ENCODE data around the gene GAPDHS.
A peak's percentile ranks its signal among the peaks of the same experiment; 100 is the strongest.

DNA sequence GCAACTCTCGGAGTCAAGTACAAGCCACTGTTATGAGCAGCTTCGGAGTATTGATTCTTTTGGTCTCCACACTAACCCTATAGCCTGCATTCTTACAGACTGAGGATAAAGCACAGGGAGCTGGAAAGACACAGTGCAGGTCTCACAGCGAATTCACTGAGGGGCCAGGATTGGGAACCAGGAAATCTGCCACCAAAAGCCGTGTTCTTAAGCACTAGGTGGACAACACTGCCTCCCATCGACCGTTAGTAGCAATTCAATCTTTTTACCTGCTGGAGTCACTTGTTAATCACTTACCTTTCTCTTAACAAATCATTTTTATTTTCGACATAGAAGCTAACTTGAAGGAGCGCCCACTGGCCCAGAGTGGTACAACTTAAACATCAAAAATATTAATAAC, 59.0 kb downstream of the GAPDHS start:
- TF ChIP-seq, protein P1, sequence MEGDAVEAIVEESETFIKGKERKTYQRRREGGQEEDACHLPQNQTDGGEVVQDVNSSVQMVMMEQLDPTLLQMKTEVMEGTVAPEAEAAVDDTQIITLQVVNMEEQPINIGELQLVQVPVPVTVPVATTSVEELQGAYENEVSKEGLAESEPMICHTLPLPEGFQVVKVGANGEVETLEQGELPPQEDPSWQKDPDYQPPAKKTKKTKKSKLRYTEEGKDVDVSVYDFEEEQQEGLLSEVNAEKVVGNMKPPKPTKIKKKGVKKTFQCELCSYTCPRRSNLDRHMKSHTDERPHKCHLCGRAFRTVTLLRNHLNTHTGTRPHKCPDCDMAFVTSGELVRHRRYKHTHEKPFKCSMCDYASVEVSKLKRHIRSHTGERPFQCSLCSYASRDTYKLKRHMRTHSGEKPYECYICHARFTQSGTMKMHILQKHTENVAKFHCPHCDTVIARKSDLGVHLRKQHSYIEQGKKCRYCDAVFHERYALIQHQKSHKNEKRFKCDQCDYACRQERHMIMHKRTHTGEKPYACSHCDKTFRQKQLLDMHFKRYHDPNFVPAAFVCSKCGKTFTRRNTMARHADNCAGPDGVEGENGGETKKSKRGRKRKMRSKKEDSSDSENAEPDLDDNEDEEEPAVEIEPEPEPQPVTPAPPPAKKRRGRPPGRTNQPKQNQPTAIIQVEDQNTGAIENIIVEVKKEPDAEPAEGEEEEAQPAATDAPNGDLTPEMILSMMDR (IDR thresholded peaks at IDR 0.05) = peak; percentile 59
- TF ChIP-seq EZH2 (IDR thresholded peaks at IDR 0.05; ENCODE audit: borderline replicate concordance, insufficient read depth, low read depth, low read length, poor library complexity, severe bottlenecking) = no peak

Data from B cell (primary cell).